Measurements from ENCODE around the gene SRRM4.

The SRRM4 gene

DNA sequence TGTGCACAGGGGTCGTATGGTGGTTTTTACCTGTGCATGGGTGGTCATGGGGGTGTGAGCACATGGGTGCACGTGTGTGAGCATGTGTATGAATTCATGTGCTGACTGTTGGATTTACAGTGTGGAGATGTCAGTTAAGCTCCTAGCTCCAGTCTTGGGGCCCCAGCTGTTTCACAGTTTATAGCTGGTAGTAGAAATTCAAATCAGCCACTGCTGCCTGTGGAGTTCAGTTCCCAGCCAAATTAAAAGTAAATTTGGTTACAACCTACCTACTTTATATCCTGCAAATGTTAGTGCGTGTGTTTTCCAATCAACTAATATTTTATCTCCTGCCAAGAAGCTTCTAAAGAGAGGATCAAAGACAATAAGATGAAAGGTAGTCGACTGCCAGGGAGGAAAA lies 141.4 kb downstream of the SRRM4 start:
- DNase-seq, result no peak

DNA sequence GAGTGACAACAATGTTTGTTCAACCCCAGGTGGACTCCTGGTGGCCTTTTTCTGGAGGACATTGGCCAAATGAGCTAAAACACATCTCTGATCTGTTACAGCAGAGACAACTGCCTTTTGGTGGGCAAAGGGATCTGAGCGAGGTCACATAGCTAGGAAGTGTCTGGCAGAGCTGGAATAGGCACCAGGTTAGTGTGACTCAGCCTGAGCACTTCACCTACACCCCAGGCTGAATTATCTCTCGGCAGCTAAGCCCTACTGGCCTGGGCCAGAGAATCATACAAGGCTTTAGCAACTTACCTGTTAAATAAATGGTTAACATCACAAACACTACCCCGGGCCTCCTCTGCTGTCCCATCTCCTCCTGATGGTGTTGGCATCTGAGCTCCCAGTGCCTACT lies 147.2 kb downstream of the SRRM4 start:
- DNase-seq, result no peak

DNA sequence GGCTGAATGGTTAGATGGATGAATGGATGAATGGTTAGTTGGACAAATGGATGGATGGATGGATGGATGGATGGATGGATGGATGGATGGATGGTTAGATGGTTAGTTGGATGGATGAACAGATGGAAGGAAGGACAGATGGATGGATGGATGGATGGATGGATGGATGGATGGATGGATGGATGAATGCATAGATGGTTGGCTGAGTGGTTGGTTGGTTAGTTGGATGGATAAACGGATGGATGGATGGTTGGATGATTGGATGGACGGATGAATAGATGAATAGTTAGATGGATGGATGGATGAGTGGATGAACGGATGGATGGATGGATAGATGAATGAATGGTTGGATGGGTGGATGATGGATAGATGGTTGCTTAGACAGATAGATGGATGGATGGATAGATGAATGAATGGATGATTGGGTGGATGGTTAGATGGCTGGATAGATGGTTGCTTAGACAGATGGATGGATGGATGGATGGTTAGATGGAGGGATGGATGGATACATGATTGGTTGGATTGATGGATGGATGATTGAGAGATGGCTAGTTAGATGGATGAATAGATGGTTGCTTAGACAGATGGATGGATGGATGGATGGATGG lies 148.6 kb downstream of the SRRM4 start:
- no peak for DNase-seq

DNA sequence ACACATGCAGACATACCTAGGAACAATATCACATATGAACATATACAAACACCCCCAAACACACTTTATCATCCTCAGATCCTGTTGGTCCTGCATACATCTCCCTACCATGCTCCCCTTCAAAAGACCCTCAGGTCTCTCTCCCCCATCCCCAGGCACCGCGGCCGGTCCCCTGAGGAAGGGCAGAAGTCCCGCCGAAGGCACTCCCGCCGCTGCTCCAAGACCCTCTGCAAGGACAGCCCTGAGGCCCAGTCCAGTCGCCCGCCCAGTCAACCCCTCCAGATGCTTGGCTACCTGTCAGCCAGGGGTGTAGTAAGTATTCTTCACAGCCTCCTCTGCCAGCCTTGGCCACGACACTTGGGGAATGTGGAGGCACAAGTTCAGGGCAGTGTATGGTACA lies 149.2 kb downstream of the SRRM4 start:
- DNase-seq, result no peak

DNA sequence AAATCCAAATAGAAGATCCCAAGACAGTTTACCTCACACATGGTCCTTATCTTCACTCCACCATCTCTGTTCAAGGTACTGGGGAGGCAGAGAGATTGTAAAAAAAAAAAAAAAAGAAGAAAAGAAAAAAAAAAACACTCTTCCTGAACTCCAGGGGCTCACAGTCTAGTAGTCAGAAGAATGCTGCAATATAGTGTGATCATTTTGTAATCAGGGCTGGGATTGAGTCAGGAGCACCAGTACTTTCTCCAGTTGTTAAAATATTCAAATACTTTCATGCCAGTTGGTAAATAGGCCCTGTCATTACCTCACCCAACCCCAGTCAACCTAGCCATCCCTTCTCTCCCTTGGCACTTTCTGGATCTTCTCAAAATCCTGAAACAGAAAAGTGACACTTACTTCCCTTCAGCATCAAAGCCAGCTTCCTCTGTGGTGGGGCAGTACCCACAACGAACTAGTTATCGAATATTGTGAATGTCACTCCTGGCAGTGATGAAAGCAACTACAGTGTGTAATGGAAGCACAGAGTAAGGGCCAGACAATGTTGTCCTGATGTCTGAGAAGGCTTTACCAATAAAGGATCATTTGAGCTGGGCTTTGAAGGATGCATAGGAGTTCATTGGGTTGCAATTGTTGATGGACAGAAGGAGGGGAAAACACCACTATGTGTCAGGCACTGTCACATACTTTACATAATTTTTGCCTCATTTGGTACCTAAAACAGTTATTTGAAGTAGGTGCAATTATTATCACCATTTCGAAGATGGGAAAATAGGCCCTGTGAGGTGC lies 153.1 kb downstream of the SRRM4 start:
- DNase-seq, result no peak

DNA sequence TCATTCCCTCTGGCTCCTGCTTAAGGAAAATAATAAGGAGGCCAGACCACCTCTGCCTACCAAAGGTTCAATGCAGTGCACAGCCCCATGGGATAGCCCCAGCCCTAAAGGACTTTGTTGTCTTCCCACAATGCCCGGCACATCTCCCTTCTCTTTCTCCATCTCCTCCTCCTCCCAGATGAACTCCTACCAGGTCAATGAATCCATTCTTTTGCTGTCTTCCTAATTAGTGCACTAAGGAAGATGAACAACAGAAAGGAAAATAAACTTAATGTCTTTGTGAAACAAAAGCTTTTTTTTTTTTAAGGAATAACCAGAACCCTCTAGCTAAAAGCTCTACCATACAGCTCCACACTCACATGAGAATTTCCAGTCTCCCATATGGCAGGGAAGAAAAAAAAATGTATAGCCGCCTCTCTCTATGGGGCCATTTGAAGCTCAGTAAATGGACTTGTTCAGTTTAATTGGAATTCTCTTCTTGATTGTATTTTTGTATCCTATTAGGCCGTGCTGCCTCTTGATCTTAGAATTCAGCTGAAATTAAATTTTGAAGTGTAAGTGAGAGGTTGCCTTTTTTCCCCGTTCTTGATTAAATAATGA lies 155.6 kb downstream of the SRRM4 start:
- no peak for DNase-seq

DNA sequence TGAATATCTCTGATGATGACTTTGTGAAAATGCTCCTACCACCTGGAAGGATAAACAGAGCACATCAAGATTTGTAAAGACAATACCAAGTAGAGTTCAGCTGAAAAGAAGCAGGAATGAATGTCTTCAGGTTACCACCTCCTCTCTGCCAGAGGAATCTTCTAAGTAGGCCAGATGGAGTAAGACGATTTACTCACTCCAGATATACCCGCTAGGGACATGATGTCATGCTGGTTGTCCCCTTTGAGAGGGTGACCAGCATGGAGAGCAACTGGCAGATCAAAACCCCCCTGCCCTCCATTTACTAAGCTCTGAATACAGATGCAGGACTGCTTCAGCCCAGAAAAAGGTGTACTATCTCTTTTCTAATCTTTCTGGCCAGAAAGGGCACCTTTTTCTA lies 158.1 kb downstream of the SRRM4 start:
- no peak for DNase-seq

DNA sequence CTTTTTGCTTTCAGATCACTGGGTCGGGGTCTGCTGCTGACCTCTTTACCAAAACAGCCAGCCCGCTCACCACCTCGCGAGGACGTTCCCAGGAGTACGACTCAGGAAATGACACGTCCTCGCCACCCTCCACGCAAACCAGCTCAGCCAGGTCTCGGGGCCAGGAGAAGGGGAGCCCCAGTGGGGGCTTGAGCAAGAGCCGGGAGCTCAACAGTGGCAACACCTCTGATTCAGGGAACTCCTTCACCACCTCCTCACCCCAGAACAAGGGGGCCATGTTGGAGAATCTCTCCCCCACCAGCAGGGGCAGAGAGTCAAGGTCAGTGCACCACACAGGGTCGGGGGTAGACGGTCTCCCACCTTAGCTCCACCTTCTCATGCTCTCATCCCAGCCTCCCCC lies 164.0 kb downstream of the SRRM4 start:
- no peak for DNase-seq

DNA sequence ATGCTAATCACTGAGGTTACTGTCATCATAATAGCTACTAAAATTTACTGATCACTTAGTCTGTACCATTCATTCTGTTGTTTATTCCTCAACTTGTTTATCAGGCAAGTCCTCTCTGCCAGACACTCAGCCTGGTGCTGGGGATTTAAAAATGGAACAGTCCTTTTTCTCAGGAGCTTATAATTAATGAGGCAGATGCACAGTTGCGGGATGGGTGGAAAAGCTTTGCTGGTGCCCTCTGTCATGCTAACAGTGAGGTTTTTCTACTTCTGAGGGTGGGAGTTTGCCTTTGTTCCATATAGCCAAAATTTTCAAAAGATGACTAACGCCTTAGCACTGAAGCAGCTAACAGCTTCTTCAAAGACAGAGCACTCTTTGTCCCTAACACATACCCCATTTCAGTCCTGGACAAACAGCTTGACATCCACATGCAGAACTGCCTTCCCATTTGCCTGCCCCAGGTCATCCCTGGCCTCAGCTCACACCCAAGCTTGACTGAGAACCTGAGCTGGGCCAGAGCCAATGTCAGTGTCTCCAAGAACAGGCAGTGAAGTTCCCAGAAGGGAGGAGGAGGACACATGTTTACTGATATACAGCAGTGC lies 166.6 kb downstream of the SRRM4 start:
- DNase-seq, result no peak

DNA sequence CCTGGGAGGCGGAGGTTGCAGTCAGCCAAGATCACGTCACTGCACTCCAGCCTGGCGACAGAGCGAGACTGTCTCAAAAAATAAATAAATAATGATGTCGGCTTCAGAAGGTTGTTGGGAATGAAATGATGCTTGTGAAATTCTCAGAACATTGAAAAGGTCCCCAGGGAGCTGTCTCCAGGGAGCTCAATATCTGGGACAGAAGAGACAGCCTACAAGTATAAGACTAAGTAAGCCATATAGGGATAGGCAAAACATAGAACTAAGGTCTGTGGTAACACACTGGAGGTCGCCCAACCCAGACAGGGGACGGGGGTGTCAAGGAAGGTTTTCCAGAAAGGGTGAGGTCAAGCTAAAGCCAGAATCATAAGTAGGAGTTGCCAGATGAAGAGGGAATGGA lies 167.9 kb downstream of the SRRM4 start:
- no peak for DNase-seq

DNA sequence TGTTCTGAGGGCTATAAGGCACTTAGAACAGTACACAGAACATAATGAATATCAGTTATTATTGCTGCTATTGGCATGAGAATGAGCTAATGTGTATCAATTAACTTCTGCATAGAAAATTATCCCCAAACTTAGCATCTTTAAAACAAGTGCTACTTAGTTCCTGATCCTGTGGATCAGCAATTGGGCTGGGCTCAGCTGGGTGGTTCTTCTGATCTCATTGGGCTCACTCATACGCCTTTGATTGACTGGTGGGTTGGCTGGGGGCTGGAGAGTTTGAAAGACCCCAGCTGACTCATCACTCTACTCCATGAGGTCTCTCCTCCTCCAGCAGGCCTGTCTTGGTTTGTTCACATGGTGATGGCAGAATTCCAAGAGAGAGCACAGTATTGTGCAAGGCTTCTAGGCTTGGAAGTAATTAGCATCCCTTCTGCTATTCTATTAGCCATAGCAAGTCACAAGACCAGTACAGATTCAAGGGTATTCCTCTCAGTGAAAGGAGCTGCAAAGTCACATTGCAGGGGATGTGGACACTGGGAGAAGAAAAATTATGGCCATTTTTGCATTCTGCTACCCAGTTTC lies 170.2 kb downstream of the SRRM4 start:
- DNase-seq, result no peak

DNA sequence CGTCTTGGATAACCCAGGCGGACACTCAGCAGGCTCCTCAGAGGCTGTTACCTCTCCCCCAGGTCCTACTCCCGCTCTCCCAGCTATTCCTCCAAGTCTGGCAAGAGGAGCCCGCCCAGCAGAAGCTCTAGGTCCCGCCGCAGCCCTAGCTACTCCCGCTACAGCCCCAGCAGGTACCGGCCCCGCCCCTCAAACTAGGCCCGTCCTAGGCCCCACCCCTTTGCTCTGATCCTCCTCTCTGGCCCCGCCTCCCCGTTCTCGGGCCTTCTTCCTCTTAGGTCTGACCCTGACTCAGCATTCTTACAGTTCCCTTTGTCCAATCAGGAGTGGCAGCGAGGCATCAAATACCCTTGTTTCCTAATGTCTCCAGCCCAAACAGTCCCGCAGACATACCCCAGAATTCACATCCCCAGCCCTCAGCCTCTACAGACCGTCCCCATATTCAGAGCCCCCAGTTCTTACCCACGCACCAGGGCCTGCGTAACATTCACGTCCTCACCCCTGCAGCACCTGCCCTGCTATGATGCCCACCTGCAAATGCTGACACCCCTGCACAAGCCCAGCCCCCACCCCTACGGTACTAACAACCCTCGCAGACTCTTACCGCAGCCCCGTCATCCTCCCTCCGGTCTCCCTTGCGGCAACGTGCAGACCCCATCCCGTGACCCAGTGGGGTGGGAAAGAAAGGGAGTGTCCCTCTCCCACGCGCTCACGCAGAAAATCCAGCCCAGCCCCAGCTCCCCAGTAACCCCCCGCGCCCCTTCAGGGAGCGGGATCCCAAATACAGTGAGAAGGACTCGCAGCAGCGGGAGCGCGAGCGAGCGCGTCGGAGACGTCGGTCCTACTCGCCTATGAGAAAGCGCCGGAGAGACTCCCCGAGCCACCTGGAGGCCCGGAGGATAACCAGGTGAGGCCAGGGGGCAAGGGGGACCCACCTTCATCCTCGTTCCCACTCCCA lies 172.4 kb downstream of the SRRM4 start:
- no peak for DNase-seq

DNA sequence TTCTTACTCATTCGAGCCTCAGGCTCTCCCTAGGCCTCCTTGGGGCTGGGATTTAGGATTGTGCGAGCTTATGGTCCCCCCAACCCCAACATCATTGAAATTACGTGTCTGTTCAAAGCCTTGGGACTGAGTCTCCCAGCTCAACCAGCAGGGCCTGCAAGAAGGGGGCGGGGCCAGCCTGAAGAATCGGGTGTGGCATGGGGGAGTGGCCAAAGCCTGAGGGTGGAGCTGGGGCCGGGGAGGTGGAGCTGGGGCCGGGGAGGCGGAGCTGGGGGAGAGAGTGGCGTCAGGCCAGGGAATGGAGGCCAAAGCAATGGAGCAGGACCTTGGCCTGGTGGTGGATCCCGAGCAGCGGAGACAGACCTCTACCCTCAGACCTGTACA lies 173.1 kb downstream of the SRRM4 start:
- no peak for DNase-seq

DNA sequence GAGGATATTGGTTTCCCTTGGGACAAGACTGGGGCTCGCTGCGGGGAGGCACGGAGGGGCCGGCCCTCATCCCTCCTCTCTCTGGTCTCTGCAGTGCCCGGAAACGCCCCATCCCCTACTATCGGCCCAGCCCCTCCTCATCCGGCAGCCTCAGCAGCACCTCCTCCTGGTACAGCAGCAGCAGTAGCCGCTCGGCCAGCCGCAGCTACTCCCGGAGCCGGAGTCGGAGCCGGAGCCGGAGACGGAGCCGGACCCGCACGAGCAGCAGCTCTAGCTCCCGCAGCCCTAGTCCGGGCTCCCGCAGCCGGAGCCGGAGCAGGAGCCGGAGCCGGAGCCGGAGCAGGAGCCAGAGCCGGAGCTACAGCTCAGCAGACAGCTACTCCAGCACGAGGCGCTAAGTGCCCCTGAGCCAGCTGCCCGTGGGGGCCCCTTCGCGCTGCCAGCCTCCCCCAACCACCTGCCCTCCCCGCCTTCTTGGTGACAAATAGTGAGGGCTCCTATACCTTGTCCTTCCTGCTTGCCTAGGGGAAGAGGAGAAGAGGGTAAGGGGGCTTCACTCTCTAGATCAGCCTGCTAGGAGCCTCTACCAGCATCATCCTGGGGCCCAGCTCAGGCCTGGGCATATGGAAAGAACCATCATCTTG lies 175.2 kb downstream of the SRRM4 start:
- DNase-seq, result no peak

DNA sequence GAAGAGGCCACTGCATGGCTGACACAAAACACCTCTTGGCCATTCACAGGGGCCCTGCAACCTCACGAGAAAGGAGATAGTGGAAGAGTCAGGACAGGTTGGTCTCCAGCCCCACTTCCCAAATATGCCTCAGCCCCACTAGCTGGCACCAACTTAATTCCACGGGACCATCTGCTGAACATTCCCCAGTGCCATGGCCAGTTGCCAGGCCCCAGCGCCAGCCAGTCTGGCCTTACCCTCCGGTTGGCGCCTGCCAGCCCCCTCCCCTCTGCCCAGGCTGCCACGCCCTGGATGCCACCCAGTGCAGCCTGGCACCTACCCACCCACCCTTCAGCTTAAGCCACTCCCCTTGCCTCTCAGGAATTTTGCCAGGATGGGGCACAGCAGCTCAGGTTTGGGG lies 176.2 kb downstream of the SRRM4 start:
- DNase-seq, result no peak

DNA sequence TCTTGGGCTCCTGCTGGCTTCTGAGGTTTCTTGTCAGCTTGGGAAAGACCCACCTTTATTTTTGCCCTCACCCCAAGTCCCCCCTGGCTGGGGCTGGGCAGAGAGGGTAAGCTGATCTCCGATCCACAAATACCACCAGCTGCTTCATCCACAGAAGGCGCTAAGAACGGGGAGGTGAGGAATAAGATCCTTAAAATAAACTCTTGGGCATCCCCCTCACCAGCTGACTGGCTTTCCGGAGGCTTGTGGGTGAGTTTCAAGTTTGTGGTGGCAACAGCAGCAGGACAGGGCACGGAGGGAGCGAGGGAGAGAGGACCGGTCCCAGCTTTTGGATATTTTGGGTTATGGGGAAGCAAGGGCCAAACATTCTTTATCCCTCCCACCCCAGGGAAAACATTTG lies 176.6 kb downstream of the SRRM4 start:
- no peak for DNase-seq

DNA sequence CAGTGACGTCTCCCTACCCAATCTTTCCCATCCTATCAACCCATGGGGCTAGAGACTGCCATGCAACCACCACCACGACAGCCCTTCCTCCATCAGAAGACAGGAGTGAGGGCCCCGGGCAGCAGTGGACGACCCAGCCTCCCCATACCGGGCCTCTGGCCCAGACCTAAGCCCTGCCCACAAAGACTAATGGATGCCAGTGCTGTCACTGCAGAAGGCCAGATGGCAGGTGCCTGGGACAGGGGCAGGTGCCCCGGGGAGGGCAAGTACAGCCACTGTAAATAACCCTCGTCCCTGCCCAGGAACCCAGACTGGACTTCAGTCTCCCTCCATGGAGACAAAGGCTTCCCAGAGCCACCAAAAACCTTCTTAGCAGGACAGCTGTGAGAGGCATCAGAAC lies 177.1 kb downstream of the SRRM4 start:
- no peak for DNase-seq

DNA sequence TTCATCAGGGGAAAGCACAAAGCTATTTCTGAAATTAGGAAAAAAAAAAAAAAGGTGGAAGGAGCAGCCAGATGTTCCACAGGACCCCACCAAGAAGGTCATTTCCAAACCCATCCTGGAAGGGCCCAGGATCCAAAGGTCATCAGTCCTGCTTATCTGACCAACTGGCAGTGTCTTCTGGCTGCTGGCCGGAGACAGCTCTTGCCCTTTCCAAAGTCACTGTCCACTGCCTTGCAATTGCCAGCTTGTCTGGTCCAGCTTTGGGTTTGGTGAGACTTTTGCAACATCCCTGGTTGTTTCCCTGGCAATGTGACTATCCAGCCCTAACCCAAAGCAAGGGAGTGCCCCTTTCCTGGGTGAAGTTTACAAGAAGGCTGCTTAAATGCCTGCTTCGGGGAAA lies 178.5 kb downstream of the SRRM4 start:
- no peak for DNase-seq

DNA sequence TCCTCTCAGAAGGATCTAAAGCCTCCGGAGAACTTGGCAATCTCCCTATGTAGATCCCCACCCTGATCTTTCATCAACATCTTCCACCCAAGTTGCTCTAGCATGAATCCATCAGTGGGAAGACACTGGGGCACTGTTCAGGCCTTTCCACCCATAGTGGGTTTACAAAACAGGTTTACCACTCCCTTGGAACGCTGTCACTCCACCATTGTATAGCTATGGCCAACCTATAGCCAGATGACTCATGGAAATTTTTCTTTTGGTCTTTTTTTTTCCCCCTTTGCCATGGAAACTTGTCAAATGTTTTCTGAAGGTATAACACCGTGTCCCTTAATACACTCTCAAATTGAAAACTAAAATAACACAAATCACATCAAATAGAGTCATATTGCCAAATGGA lies 186.6 kb downstream of the SRRM4 start:
- DNase-seq, result no peak

DNA sequence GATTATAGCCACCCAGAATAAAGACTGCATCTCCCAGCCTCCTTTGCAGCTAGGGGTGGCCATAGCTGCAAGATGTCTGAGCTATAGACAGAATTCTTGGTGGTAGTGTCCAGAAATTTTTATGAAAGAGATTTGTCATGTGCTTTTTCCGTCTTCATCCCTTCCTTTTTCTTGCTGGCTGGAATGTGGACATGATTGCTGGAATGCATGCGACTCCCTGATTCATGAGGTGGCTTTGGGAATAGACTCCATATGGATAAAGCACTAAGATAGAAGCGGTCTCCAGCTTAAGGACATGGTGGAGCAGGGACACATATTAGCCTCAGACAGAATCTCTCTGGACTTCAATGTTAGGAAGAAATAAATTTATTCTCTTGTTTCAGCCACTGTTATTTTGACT lies 187.4 kb downstream of the SRRM4 start:
- DNase-seq, result no peak

DNA sequence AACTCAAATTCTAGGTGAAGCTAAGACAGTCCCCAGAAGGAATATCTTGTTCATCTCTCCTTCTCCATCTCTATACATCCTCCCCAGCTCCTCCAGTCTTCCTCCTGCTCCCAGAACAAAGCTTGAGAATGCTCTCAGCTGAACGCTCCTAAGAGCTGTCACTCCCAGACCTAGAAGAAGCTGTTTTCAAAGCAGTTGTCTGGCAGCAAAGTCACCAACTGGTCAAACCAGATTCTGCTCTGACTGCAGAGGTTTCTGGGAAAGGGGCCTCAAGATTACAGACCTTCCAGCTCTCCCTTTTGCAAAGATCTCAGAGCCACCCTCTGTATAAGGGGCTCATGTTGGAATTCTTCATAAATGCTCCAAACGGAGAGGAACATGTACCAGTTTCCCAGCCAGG lies 187.8 kb downstream of the SRRM4 start:
- no peak for DNase-seq

DNA sequence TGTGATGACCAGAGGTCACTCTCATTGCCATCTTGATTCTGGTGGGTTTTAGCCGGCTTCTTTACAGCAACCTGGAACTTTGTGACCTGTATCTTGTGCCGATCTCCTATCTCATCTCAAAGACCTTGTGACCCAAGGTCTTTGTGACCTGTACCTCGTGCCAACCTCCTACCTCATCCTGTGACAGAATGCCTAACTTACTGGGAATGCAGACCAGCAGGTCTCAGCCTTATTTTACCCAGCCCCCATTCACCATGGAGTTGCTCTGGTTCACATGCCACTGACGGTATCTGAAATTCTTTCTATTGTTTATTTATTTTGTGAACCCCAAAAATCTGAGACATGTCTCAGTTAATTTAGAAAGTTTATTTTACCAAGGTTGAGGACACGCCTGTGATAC lies 189.9 kb downstream of the SRRM4 start:
- no peak for DNase-seq
